Calu3 (cell line): ENCODE measurements around the gene PLCH2. TPM values are rescaled to one million over a fixed set of nuclear protein-coding genes. Genes with fewer than 3 reads are reported as not detected.
A peak's percentile ranks its signal among the peaks of the same experiment; 100 is the strongest.
"Not testable (repeated sequence)": the region's sequence is repeated elsewhere in the genome, so short reads cannot be mapped to it uniquely, and the experiment has no call there.

Experiments used
- BruUV-seq: library from RNA; stranded (reverse); fragments of 400-500 nt; replicated peaks from 2 replicates; lab custom pipeline; 2021; lab: Mats Ljungman, UMichigan
- CTCF ChIA-PET: fragments of 300-600 bp; sonication (Branson Sonifier 250); formaldehyde crosslinking; loops from one replicate; lab custom pipeline; 2022; ENCODE audit warnings: antibody characterized with exemption; lab: Charles Lee
- DNase-seq: peaks from one replicate; pipeline ENCODE4 v3.0.0; 2022
- H3K27ac Mint-ChIP-seq: one replicate; pipeline ENCODE4 v1.8.0; 2022; ENCODE audit warnings: mixed read lengths; ENCODE audit not compliant: unreplicated experiment
- H3K27me3 Mint-ChIP-seq: one replicate; pipeline ENCODE4 v1.8.0; 2022; ENCODE audit warnings: mixed read lengths; ENCODE audit not compliant: unreplicated experiment
- H3K36me3 Mint-ChIP-seq: one replicate; pipeline ENCODE4 v1.8.0; 2022; ENCODE audit warnings: mild to moderate bottlenecking, moderate library complexity, mixed read lengths; ENCODE audit not compliant: insufficient read depth, unreplicated experiment
- H3K4me1 Mint-ChIP-seq: one replicate; pipeline ENCODE4 v1.8.0; 2022; ENCODE audit warnings: mild to moderate bottlenecking, low read depth, mixed read lengths; ENCODE audit not compliant: unreplicated experiment
- H3K4me3 Mint-ChIP-seq: one replicate; pipeline ENCODE4 v1.8.0; 2022; ENCODE audit warnings: mild to moderate bottlenecking, low read depth, moderate library complexity, mixed read lengths; ENCODE audit not compliant: unreplicated experiment
- H3K9me3 Mint-ChIP-seq: one replicate; pipeline ENCODE4 v1.8.0; 2022; ENCODE audit warnings: low read depth, mixed read lengths; ENCODE audit not compliant: unreplicated experiment
- intact Hi-C: fragments of 100-400 bp; cut with micrococcal nuclease; formaldehyde crosslinking; loops from one replicate; pipeline ENCODE4 v1.10.0; 2022; ENCODE audit not compliant: unreplicated experiment
- total RNA-seq: library from RNA; stranded (reverse); gene quantifications from 2 replicates; pipeline ENCODE4 v1.2.3, GENCODE V29; 2022
- TF ChIP-seq, protein P1 (sequence below): fragments of 200-600 bp; IDR thresholded peaks from one replicate; pipeline ENCODE4 v1.8.0; 2022; ENCODE audit warnings: antibody characterized with exemption; ENCODE audit not compliant: unreplicated experiment

The PLCH2 gene
- total RNA-seq, 1 experiment from 2014 or later, result 3.1 TPM

DNA sequence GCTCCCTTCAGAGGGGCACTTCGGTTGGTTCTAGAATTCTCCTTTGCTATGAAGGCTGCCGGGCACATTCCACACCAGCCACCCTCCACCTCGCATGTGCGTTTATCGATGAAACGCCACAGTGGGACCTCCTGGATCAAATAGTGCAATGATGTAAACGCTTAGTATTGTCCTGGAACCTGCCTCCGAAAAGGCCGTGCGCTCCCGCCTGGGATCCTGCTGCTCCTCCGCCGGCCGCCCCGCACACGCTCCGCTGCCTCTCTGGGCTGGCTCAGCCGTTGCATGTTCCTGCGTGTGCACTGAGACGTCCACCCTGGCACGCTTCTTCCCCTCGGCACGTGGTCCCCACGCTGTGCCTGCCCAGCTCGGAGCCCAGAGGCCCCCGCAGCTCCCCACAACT is 76.1 kb downstream of the PLCH2 start:
- no peaks in the 10 kb centered on the region for H3K27me3 Mint-ChIP-seq
- intact Hi-C loops, result no loop called here
- H3K27ac Mint-ChIP-seq, result no peak overlapping the region
- H3K36me3 Mint-ChIP-seq, result peaks cover 18% of the 10 kb centered on the region
- CTCF ChIA-PET, result no interaction called here
- H3K9me3 Mint-ChIP-seq, result no peaks in the 10 kb centered on the region
- BruUV-seq, result no TSS peak
- TF ChIP-seq, protein P1, sequence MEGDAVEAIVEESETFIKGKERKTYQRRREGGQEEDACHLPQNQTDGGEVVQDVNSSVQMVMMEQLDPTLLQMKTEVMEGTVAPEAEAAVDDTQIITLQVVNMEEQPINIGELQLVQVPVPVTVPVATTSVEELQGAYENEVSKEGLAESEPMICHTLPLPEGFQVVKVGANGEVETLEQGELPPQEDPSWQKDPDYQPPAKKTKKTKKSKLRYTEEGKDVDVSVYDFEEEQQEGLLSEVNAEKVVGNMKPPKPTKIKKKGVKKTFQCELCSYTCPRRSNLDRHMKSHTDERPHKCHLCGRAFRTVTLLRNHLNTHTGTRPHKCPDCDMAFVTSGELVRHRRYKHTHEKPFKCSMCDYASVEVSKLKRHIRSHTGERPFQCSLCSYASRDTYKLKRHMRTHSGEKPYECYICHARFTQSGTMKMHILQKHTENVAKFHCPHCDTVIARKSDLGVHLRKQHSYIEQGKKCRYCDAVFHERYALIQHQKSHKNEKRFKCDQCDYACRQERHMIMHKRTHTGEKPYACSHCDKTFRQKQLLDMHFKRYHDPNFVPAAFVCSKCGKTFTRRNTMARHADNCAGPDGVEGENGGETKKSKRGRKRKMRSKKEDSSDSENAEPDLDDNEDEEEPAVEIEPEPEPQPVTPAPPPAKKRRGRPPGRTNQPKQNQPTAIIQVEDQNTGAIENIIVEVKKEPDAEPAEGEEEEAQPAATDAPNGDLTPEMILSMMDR, result no peak
- H3K4me3 Mint-ChIP-seq, result no peak overlapping the region
- peaks cover 8% of the 10 kb centered on the region for H3K4me1 Mint-ChIP-seq
- DNase-seq, result no peak

DNA sequence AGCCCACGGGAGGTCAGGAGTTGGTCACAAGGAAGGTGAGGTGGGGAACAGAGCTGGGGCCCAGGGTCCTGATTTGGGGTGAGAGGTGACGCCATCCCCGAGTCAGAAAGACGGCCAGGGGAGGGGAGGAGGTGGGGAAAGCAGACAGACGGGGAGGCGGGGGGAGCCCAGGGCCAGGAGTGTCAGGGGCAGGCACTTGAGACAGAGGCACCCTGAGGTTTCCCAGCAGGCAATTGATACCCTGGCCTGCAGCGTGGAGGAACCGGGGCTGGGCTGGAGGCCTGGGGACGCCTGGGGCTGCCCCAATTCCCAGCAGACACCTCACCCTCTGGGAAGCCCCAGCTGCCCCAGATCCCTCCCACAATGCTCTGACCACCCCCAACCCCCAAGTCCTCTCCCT is 77.0 kb downstream of the PLCH2 start:
- CTCF ChIA-PET, DNase-seq, H3K27me3 Mint-ChIP-seq, H3K4me1 Mint-ChIP-seq, H3K4me3 Mint-ChIP-seq, intact Hi-C loops, BruUV-seq, H3K27ac Mint-ChIP-seq, H3K9me3 Mint-ChIP-seq: not testable (repeated sequence)
- peaks cover 25% of the 10 kb centered on the region for H3K36me3 Mint-ChIP-seq

DNA sequence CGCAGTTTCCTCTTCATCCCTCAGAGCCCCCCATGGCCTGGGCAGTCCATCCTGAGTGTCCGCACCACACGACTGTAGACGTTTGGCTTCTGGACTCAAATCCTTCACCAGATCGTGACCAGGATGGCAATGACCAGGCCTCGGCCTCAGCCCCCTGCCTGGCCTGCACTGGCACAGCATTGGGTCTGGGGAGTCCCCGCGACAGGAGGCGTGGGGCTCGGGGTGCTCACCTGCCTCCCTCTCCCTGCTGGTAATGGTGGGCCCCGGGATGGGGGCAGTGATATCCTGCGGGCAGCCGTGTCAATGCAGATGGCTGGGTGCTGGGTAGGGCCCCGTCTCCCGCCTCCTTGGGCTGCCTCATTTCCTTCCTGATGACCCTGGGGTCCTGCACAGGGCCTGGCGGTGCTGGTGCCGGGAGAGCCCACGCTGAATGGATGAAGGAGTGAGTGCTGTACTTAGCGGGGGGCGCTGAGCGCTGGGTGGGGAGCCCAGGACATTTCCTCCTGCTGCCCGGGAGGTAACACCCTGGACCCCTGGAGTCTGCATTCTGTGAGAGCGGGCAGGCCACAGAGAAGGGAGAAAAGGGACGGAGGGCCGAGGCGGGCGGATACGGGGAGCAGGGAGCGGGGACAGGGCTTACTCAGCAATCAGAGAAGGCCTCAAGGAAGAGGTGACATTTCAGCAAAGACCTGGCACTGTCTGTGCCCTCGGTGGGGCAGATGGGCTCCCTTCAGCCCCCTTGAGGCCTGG is 78.0 kb downstream of the PLCH2 start:
- Mint-ChIP-seq H3K27ac (no peak overlapping the region), H3K36me3 (peaks cover 25% of the 10 kb centered on the region), H3K4me1 (peaks cover 8% of the 10 kb centered on the region), H3K27me3 (no peaks in the 10 kb centered on the region), H3K4me3 (no peak overlapping the region), H3K9me3 (no peaks in the 10 kb centered on the region)
- CTCF ChIA-PET, result no interaction called here
- DNase-seq, result no peak
- no TSS peak for BruUV-seq
- intact Hi-C loops, result no loop called here
- TF ChIP-seq, protein P1, result no peak

DNA sequence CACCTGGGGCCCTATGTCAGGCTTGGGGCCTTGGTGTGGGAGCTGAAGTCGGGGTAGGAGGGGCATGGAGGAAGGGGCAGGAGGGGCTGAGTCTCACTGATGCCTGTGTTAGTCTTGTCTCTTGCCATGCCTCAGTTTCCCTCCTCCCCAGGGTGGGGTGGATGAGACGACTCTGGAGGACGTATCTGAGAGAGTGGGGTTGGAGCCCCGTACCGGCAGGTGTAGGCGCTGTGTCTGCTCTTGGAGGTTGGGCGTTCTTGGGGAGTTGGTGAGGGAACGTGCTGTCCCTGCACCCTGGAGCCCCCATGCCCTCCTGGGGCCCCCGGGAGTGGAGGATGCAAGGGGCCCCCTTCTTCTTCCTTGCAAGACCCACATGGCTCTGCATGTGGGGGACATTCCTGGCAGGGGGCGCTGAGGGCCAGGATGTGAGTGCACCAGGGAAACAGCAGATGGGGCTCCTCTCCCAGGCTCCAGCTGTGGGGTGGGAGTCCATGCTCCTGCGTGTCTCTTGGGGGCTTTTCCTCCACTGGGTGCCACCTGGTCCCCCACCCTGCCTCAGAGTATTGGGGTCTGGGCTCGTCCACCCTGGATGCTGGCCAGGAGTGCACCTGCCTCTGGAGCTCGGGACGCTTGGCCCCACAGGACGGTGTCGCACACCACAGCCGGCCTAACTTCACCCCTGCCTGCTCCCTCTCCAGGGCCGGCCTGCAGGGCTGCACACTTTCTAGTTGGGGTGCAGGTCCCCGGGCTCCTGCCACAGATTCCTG is 78.7 kb downstream of the PLCH2 start:
- intact Hi-C loops, result no loop called here
- peaks cover 8% of the 10 kb centered on the region for H3K4me1 Mint-ChIP-seq
- no peak overlapping the region for H3K27ac Mint-ChIP-seq
- no peaks in the 10 kb centered on the region for H3K9me3 Mint-ChIP-seq
- H3K4me3 Mint-ChIP-seq, result no peak overlapping the region
- no peaks in the 10 kb centered on the region for H3K27me3 Mint-ChIP-seq
- TF ChIP-seq, protein P1, result peak; percentile 34
- CTCF ChIA-PET, result no interaction called here
- DNase-seq, result peak; percentile 38
- H3K36me3 Mint-ChIP-seq, result peaks cover 25% of the 10 kb centered on the region
- BruUV-seq, result no TSS peak

Other genes starting within 250 kb of the PLCH2 start
- gene SKI, start 248.0 kb upstream of the PLCH2 start, total RNA-seq, result 32.8 and 33.8 TPM in 2 replicates
- 23.2 and 25.9 TPM in 2 replicates for gene MORN1, start 84.7 kb upstream of the PLCH2 start, total RNA-seq
- gene RER1, start 84.4 kb upstream of the PLCH2 start, total RNA-seq, result 118 and 120 TPM in 2 replicates
- 22.3 and 24.0 TPM in 2 replicates for gene PEX10, start 63.7 kb upstream of the PLCH2 start, total RNA-seq
- gene PANK4, start 50.3 kb downstream of the PLCH2 start, total RNA-seq, result 24.4 and 24.7 TPM in 2 replicates
- gene HES5, start 54.0 kb downstream of the PLCH2 start, total RNA-seq, result not detected in 2 replicates
- gene TNFRSF14, start 80.1 kb downstream of the PLCH2 start, total RNA-seq, result 24.4 and 33.4 TPM in 2 replicates
- gene PRXL2B, start 110.5 kb downstream of the PLCH2 start, total RNA-seq, result 31.0 and 51.5 TPM in 2 replicates
- gene MMEL1, start 156.7 kb downstream of the PLCH2 start, total RNA-seq, result 5.6 and 10.9 TPM in 2 replicates